ENCODE results near the gene CAMK2N2.

Gene CAMK2N2

DNA sequence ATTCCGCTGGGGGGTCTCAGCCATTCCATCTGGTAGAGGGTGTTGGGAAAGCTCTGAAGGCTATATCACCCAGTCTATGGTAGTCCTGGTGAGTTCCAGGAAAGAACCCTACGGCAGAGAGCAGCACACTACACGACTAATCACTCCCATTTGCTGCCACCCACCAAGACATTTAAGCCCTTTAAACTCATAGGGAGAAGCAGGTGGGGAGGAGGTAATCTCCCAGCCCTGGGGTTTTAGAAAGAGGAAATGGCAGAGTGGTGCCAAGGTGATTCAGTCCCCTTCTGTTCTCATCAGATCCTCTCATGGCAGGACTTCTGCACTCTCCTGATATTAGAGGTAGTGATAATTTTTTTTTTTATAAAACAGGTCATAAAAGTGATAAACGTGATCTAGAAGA lies 42.5 kb downstream of the CAMK2N2 start:
- DNase-seq (ENCODE audit: low read depth) = no peak
- TF ChIP-seq, protein P1, sequence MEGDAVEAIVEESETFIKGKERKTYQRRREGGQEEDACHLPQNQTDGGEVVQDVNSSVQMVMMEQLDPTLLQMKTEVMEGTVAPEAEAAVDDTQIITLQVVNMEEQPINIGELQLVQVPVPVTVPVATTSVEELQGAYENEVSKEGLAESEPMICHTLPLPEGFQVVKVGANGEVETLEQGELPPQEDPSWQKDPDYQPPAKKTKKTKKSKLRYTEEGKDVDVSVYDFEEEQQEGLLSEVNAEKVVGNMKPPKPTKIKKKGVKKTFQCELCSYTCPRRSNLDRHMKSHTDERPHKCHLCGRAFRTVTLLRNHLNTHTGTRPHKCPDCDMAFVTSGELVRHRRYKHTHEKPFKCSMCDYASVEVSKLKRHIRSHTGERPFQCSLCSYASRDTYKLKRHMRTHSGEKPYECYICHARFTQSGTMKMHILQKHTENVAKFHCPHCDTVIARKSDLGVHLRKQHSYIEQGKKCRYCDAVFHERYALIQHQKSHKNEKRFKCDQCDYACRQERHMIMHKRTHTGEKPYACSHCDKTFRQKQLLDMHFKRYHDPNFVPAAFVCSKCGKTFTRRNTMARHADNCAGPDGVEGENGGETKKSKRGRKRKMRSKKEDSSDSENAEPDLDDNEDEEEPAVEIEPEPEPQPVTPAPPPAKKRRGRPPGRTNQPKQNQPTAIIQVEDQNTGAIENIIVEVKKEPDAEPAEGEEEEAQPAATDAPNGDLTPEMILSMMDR (conservative IDR thresholded peaks at IDR 0.05; ENCODE audit: low read depth, low read length) = no peak
- no peak overlapping the region for H3K4me3 ChIP-seq (ENCODE audit: low read depth, low read length)

GRCh38 chr3:184211718-184212117 lies 49.6 kb downstream of the CAMK2N2 start:
- TF ChIP-seq, protein P1 (conservative IDR thresholded peaks at IDR 0.05; ENCODE audit: low read depth, low read length) = no peak
- H3K4me3 ChIP-seq (ENCODE audit: low read depth, low read length) = no peak overlapping the region
- no peak for DNase-seq (ENCODE audit: low read depth)

GRCh38 chr3:184211297-184211696 lies 50.1 kb downstream of the CAMK2N2 start:
- DNase-seq (ENCODE audit: low read depth) = no peak
- H3K4me3 ChIP-seq (ENCODE audit: low read depth, low read length) = no peak overlapping the region
- TF ChIP-seq, protein P1 (conservative IDR thresholded peaks at IDR 0.05; ENCODE audit: low read depth, low read length) = no peak

Measured in choroid plexus epithelial cell (primary cell).